K562 (cell line): ENCODE results near the gene ANAPC16. TPM values are rescaled to one million over a fixed set of nuclear protein-coding genes. Genes with fewer than 3 reads are reported as not detected.

ENCODE experiments used
- ARHGAP35 ChIP-seq: fragments of 450-650 bp; IDR thresholded peaks from 2 replicates; pipeline ENCODE4 v1.6.1; 2018; ENCODE audit not compliant: partially characterized antibody
- CXXC5 ChIP-seq: fragments of 250-450 bp; sonication (Bioruptor Pico); IDR thresholded peaks from 2 replicates; pipeline ENCODE4 v1.8.0; 2022; ENCODE audit warnings: inconsistent platforms, mild to moderate bottlenecking, moderate library complexity
- E2F3 ChIP-seq: fragments of 250-450 bp; sonication (Bioruptor Pico); IDR thresholded peaks from 2 replicates; pipeline ENCODE4 v1.4.0; 2020; ENCODE audit warnings: mild to moderate bottlenecking
- E2F5 ChIP-seq: sonication (generic); formaldehyde crosslinking; IDR thresholded peaks from 2 replicates; pipeline ENCODE4 v1.8.0; 2022; ENCODE audit warnings: mild to moderate bottlenecking, missing genetic modification reagents
- E4F1 ChIP-seq: fragments of 250-450 bp; sonication (Bioruptor Pico); IDR thresholded peaks from 2 replicates; pipeline ENCODE4 v1.5.0; 2021; ENCODE audit warnings: mild to moderate bottlenecking, borderline replicate concordance
- ESRRA ChIP-seq: fragments of 450-650 bp; IDR thresholded peaks from 2 replicates; pipeline ENCODE4 v1.6.1; 2014; ENCODE audit warnings: low read depth, mild to moderate bottlenecking, moderate library complexity, borderline replicate concordance
- EWSR1 ChIP-seq: fragments of 450-650 bp; IDR thresholded peaks from 2 replicates; pipeline ENCODE4 v1.6.1; 2018; ENCODE audit warnings: borderline replicate concordance, mild to moderate bottlenecking, low read depth, moderate library complexity; ENCODE audit not compliant: partially characterized antibody
- ILF3 ChIP-seq: fragments of 450-650 bp; IDR thresholded peaks from 2 replicates; pipeline ENCODE4 v1.6.1; 2018; ENCODE audit warnings: antibody characterized with exemption, mild to moderate bottlenecking, moderate library complexity, borderline replicate concordance
- IRF1 ChIP-seq: sonication (generic); formaldehyde crosslinking; IDR thresholded peaks from 2 replicates; pipeline ENCODE4 v1.8.0; 2022; ENCODE audit warnings: missing genetic modification reagents, mild to moderate bottlenecking, borderline replicate concordance
- L3MBTL2 ChIP-seq: fragments of 450-650 bp; IDR thresholded peaks from 2 replicates; pipeline ENCODE4 v1.6.1; 2016; ENCODE audit warnings: mild to moderate bottlenecking, moderate library complexity
- MBD1 ChIP-seq: fragments of 250-450 bp; sonication (Bioruptor Pico); IDR thresholded peaks from 2 replicates; pipeline ENCODE4 v1.8.0; 2022; ENCODE audit warnings: inconsistent platforms
- MCM7 ChIP-seq, 2 experiments: fragments of 450-650 bp; IDR thresholded peaks; 2 replicates each; pipeline ENCODE4 v1.6.1; 2016 to 2018
- SFPQ ChIP-seq: fragments of 200-400 bp; formaldehyde crosslinking; IDR thresholded peaks from 2 replicates; pipeline ENCODE4 v1.6.1; 2017; ENCODE audit warnings: mild to moderate bottlenecking, low read depth, low read length, moderate library complexity
- SNAPC5 ChIP-seq: fragments of 250-450 bp; sonication (Bioruptor Pico); IDR thresholded peaks from 2 replicates; pipeline ENCODE4 v1.8.0; 2021; ENCODE audit warnings: moderate library complexity, mild to moderate bottlenecking, inconsistent platforms
- USF1 ChIP-seq: sonication (generic); formaldehyde crosslinking; IDR thresholded peaks from 2 replicates; pipeline ENCODE4 v1.9.0; 2022; ENCODE audit warnings: mild to moderate bottlenecking, missing genetic modification reagents
- ZFPM2 ChIP-seq: fragments of 250-450 bp; sonication (Bioruptor Pico); IDR thresholded peaks from 2 replicates; pipeline ENCODE4 v1.5.1; 2022; ENCODE audit warnings: mild to moderate bottlenecking
- ZNF217 ChIP-seq: sonication (generic); formaldehyde crosslinking; IDR thresholded peaks from 2 replicates; pipeline ENCODE4 v1.8.0; 2022; ENCODE audit warnings: mild to moderate bottlenecking, missing genetic modification reagents
- ZNF232 ChIP-seq: sonication (generic); formaldehyde crosslinking; IDR thresholded peaks from 2 replicates; pipeline ENCODE4 v1.8.0; 2022; ENCODE audit warnings: mild to moderate bottlenecking, missing genetic modification reagents
- polyA plus RNA-seq, 8 experiments: library from polyadenylated mRNA; depleted of rRNA in 4 of 8; stranded (reverse) in 5 of 8; unstranded in 3 of 8; fragments of >200 nt; fragmentation: Nextera tagmentation in 2 of 8; fragmentation: Illumina TruSeq in 1 of 8; extraction: Ambion mirVana in 2 of 8; extraction: Trizol in 1 of 8; gene quantifications; 2 replicates each; pipeline versions ENCODE4 v1.2.1 to v1.2.3, GENCODE V29; 2011 to 2014; ENCODE audit warnings: inconsistent platforms in 1 of 8, missing spikeins in 1 of 8
- total RNA-seq, 7 experiments: library from RNA; depleted of rRNA in 6 of 7; stranded (reverse); fragments of >200 nt in 6 of 7; fragmentation: Illumina TruSeq in 2 of 7; extraction: Trizol in 2 of 7; gene quantifications; 2 replicates each; pipeline versions ENCODE4 v1.2.1 to v1.2.3, GENCODE V29; 2011 to 2021; ENCODE audit warnings: low replicate concordance in 1 of 7

The ANAPC16 gene
- total and polyA plus RNA-seq, 9 of the 15 experiments (the other 6 are each of a cell fraction or from before 2014, with no cell fraction given) = 42.6 to 208 (median 108) TPM

GRCh38 chr10:72257051-72257892, 41.5 kb downstream of the ANAPC16 start (continued):
- TF ChIP-seq E4F1 (CRISPR knock-in tag) (no peak), IRF1 (no peak), USF1 (peak; percentile 66), ESRRA (peak; percentile 92), E2F5 (no peak), ZFPM2 (CRISPR knock-in tag) (no peak), CXXC5 (CRISPR knock-in tag) (peak; percentile 30; the same call in 1 of the 2 replicates), L3MBTL2 (peak; percentile 47; the same call in 1 of the 2 replicates), ZNF217 (CRISPR knock-in tag) (no peak), SNAPC5 (no peak), ARHGAP35 (no peak), MBD1 (CRISPR knock-in tag) (no peak), EWSR1 (no peak), E2F3 (no peak), ILF3 (no peak), ZNF232 (CRISPR knock-in tag) (no peak), MCM7 (IDR thresholded peaks at IDR 0.05) (no peak), SFPQ (no peak)
